GM23248 (cell line): Measurements from ENCODE around the gene CDR2.

Experiments
- EZH2 ChIP-seq: fragments of 200-600 bp; sonication (generic); IDR thresholded peaks from 2 replicates; pipeline ENCODE4 v1.6.1; 2018; ENCODE audit warnings: antibody characterized with exemption, mild to moderate bottlenecking; ENCODE audit not compliant: insufficient read depth, poor library complexity, severe bottlenecking
- EZH2phosphoT487 ChIP-seq: fragments of 200-600 bp; sonication (generic); IDR thresholded peaks from 2 replicates; pipeline ENCODE4 v1.6.1; 2018; ENCODE audit warnings: antibody characterized with exemption, moderate library complexity, mild to moderate bottlenecking, low read depth; ENCODE audit not compliant: insufficient read depth

GRCh38 chr16:22321340-22322001 lies 52.9 kb downstream of the CDR2 start:
- no peak for TF ChIP-seq EZH2
- no peak for TF ChIP-seq EZH2phosphoT487
